Neural crest cell (in vitro differentiated cells): ENCODE results near the gene HSPA12A. TPM values are rescaled to one million over a fixed set of nuclear protein-coding genes. Genes with fewer than 3 reads are reported as not detected.

Source experiments
- DNase-seq: peaks from one replicate; pipeline ENCODE4 v3.0.0; 2021; ENCODE audit warnings: low read depth, mixed read lengths, low spot score
- H3K27ac Mint-ChIP-seq: one replicate; pipeline ENCODE4 v1.8.0; 2021; ENCODE audit warnings: mild to moderate bottlenecking, mixed read lengths; ENCODE audit not compliant: unreplicated experiment
- H3K27me3 Mint-ChIP-seq: 2 replicates; pipeline ENCODE4 v1.8.0; 2021; ENCODE audit warnings: low read depth, mild to moderate bottlenecking, mixed read lengths
- H3K36me3 Mint-ChIP-seq: 2 replicates; pipeline ENCODE4 v1.8.0; 2021; ENCODE audit warnings: low read depth, mild to moderate bottlenecking, mixed read lengths
- H3K4me1 Mint-ChIP-seq: 2 replicates; pipeline ENCODE4 v1.8.0; 2021; ENCODE audit warnings: mixed read lengths
- H3K4me3 Mint-ChIP-seq: one replicate; pipeline ENCODE4 v1.8.0; 2021; ENCODE audit warnings: mild to moderate bottlenecking, mixed read lengths
- H3K9me3 Mint-ChIP-seq: 2 replicates; pipeline ENCODE4 v1.8.0; 2021; ENCODE audit warnings: mixed read lengths
- total RNA-seq: library from RNA; stranded (reverse); gene quantifications from 2 replicates; pipeline ENCODE4 v1.2.1, GENCODE V29; 2021
- TF ChIP-seq, protein P1 (sequence below): fragments of 200-600 bp; sonication (generic); conservative IDR thresholded peaks from 2 replicates; pipeline ENCODE4 v1.5.0; 2021; ENCODE audit warnings: antibody characterized with exemption, mild to moderate bottlenecking

HSPA12A gene
- total RNA-seq, 1 donor from 2014 or later: 7.4 TPM

DNA sequence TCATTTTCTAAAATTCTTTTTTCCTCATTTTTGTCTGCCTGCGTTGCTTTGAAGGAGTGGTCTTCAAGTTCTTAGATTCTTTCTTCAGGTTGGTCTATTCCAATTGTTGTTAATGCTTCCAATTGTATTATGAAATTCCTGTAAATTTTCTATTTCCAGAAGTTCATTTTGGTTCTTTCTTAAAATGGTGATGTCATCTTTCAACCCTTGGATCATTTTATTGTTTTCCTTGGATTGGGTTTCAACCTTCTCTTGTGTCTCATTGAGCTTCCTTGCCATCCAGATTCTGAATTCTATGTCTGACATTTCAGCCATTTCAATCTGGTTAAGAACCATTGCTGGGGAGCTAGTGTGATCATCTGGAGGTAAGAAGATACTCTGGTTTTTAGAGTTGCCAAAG is 88.5 kb downstream of the HSPA12A start:
- Mint-ChIP-seq H3K9me3 (peaks cover 19% of the 10 kb centered on the region), H3K27me3 (peaks cover 9% of the 10 kb centered on the region), H3K36me3 (peaks cover 5% of the 10 kb centered on the region), H3K27ac (no peak overlapping the region), H3K4me3 (no peak overlapping the region), H3K4me1 (peaks cover 4% of the 10 kb centered on the region)
- TF ChIP-seq, protein P1, sequence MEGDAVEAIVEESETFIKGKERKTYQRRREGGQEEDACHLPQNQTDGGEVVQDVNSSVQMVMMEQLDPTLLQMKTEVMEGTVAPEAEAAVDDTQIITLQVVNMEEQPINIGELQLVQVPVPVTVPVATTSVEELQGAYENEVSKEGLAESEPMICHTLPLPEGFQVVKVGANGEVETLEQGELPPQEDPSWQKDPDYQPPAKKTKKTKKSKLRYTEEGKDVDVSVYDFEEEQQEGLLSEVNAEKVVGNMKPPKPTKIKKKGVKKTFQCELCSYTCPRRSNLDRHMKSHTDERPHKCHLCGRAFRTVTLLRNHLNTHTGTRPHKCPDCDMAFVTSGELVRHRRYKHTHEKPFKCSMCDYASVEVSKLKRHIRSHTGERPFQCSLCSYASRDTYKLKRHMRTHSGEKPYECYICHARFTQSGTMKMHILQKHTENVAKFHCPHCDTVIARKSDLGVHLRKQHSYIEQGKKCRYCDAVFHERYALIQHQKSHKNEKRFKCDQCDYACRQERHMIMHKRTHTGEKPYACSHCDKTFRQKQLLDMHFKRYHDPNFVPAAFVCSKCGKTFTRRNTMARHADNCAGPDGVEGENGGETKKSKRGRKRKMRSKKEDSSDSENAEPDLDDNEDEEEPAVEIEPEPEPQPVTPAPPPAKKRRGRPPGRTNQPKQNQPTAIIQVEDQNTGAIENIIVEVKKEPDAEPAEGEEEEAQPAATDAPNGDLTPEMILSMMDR: no peak
- DNase-seq: no peak

DNA sequence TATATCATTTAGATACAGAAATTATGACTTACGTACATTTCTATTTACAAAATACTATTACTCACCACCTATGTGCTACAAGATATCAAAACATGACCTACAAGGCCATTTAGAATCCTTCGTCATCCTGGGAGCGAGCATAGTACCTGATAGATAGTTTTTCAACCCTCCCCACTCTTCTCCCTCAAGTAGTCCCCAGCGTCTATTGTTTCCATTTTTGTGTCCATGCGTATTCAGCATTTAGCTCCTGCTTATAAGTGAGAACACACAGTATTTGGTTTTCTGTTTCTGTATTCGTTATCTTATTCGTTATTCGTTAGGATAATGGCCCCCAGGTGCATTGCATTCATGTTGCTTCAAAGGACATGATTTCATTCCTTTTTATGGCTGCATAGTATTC is 93.5 kb downstream of the HSPA12A start:
- Mint-ChIP-seq H3K9me3 (peaks cover 23% of the 10 kb centered on the region), H3K27ac (no peak overlapping the region), H3K27me3 (peaks cover 15% of the 10 kb centered on the region), H3K4me3 (no peak overlapping the region), H3K4me1 (no peaks in the 10 kb centered on the region), H3K36me3 (peaks cover 5% of the 10 kb centered on the region)
- DNase-seq: no peak
- TF ChIP-seq, protein P1: no peak

DNA sequence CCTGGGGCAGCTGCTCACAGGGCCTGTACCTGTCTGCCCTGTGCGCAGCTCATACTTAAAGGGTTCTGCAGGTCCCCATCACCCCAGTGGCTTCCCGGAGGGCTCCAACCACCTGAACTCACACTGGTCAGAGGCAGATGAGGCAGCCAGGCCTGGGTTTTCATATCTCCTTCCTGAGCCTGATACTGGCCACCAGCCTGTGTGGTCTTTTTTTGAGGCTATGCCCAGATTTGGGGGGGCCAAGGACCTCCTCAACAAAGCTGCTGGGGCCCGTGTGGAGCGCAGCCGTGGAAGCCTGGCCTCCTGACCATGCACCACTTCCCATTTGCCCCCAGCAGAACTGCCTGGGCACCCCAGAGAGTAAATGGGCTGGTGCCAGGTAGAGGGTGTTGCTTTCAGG is 95.9 kb downstream of the HSPA12A start:
- no peak overlapping the region for H3K27ac Mint-ChIP-seq
- peaks cover 8% of the 10 kb centered on the region for H3K36me3 Mint-ChIP-seq
- TF ChIP-seq, protein P1: no peak
- peaks cover 25% of the 10 kb centered on the region for H3K27me3 Mint-ChIP-seq
- no peaks in the 10 kb centered on the region for H3K4me1 Mint-ChIP-seq
- no peak overlapping the region for H3K4me3 Mint-ChIP-seq
- no peak for DNase-seq
- peaks cover 26% of the 10 kb centered on the region for H3K9me3 Mint-ChIP-seq

DNA sequence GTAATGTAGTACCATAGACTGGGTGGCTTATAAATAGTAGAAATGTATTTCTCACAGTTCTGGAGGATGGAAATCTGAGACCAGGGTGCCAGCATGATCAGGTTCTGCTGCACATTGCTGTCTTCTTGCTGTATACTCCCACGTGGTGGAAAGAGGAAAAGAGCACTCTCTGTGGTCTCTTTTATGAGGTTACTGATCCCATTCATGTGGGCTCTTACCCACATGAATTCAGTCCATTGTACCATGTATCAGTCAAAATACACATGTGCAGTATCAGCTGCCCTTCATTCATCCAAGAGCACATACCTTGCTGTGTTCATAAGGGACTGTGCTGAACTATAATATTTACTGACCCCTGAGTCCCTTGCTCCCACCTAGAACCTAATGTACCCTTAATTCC is 104.5 kb downstream of the HSPA12A start:
- no peak for DNase-seq

DNA sequence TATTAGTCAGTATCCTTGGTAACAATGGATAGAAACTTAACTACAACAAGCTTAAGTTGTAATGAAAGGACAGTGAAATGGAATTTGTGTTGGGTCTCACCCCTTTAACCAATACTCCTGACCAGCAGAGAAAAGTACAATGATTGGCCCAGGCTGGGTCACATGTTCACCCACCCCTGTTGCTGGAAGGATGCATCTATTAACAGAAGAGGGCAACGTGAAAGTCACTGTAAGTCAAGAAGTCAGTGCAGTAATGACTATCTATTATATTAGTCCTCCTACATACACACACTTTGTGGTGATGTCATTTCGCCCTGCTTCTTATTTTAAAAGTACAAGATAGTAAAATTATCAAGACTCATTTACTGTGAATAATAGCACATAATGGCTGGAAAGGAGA is 105.4 kb downstream of the HSPA12A start:
- Mint-ChIP-seq H3K27me3 (peaks cover 2% of the 10 kb centered on the region), H3K4me1 (peaks cover 3% of the 10 kb centered on the region), H3K36me3 (peaks cover 5% of the 10 kb centered on the region), H3K9me3 (peaks cover 9% of the 10 kb centered on the region), H3K4me3 (no peak overlapping the region), H3K27ac (no peak overlapping the region)
- DNase-seq: no peak
- TF ChIP-seq, protein P1: no peak

More for the DNA sequence above, 104.5 kb downstream of the HSPA12A start:
- TF ChIP-seq, protein P1: no peak
- Mint-ChIP-seq H3K36me3 (peaks cover 8% of the 10 kb centered on the region), H3K4me1 (no peaks in the 10 kb centered on the region), H3K9me3 (peaks cover 13% of the 10 kb centered on the region), H3K27me3 (peaks cover 9% of the 10 kb centered on the region), H3K4me3 (no peak overlapping the region), H3K27ac (no peak overlapping the region)

DNA sequence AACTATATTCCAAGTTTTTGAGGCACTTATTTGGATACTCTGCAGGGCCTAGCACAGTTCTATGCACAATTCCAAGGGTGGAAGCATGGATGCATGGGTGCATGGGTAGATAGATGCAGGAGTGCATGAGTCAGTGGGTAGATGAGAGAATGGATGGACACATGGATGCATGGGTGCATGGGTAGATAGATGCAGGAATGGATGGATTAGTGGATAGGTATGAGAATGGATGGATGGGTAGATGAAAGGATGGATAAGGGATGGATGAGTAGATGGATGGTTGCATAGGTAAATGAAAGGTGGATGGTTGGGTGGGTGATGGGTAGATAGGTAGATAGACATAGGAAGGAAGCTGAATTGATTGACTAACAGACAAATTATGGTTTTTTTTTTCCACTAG is 106.0 kb downstream of the HSPA12A start:
- peaks cover 2% of the 10 kb centered on the region for H3K27me3 Mint-ChIP-seq
- H3K36me3 Mint-ChIP-seq: peaks cover 5% of the 10 kb centered on the region
- TF ChIP-seq, protein P1: no peak
- H3K4me1 Mint-ChIP-seq: peaks cover 3% of the 10 kb centered on the region
- H3K4me3 Mint-ChIP-seq: no peak overlapping the region
- DNase-seq: no peak
- H3K9me3 Mint-ChIP-seq: peaks cover 9% of the 10 kb centered on the region
- no peak overlapping the region for H3K27ac Mint-ChIP-seq
